Dermis blood vessel endothelial cell (primary cell): ENCODE results near the gene CCNL1. TPM values are rescaled to one million over a fixed set of nuclear protein-coding genes. Genes with fewer than 3 reads are reported as not detected.
"Not testable (repeated sequence)": the region's sequence is repeated elsewhere in the genome, so short reads cannot be mapped to it uniquely, and the experiment has no call there.

Source experiments
- DNase-seq: peaks from one replicate; pipeline ENCODE4 v3.0.0; 2010
- total RNA-seq: library from RNA; depleted of rRNA; stranded (reverse); fragments of >200 nt; gene quantifications from 2 replicates; pipeline ENCODE4 v1.2.3, GENCODE V29; 2014

The CCNL1 gene
- 87.8 and 195 TPM in 2 replicates for total RNA-seq

- peak; percentile 99 for DNase-seq
Measured at GRCh38 chr3:157159762-157160657, at the start of gene CCNL1. CCNL1 (minus strand) TSS chr3:157160147; CDS start chr3:157160094, 53 bp downstream.

GRCh38 chr3:157204880-157205279 is 44.9 kb upstream of the CCNL1 start:
- DNase-seq: peak; percentile 6

GRCh38 chr3:157204431-157204830 is 44.5 kb upstream of the CCNL1 start:
- peak; percentile 73 for DNase-seq

GRCh38 chr3:157201648-157202278 is 41.8 kb upstream of the CCNL1 start:
- peak; percentile 79 for DNase-seq

- DNase-seq: no peak
Measured at GRCh38 chr3:157199841-157200240, 39.9 kb upstream of the CCNL1 start.

GRCh38 chr3:157195965-157196364 is 36.0 kb upstream of the CCNL1 start:
- DNase-seq: no peak

GRCh38 chr3:157191149-157191548 is 31.2 kb upstream of the CCNL1 start:
- not testable (repeated sequence) for DNase-seq

GRCh38 chr3:157190380-157190872 is 30.5 kb upstream of the CCNL1 start:
- no peak for DNase-seq

- no peak for DNase-seq
Measured at GRCh38 chr3:157188391-157188790, 28.4 kb upstream of the CCNL1 start.

- no peak for DNase-seq
Measured at GRCh38 chr3:157182879-157183278, 22.9 kb upstream of the CCNL1 start.

- DNase-seq: no peak
Measured at GRCh38 chr3:157180262-157180661, 20.3 kb upstream of the CCNL1 start.

- no peak for DNase-seq
Measured at GRCh38 chr3:157179365-157179803, 19.4 kb upstream of the CCNL1 start.

GRCh38 chr3:157178503-157179364 is 18.8 kb upstream of the CCNL1 start:
- DNase-seq: not testable (repeated sequence)

- not testable (repeated sequence) for DNase-seq
Measured at GRCh38 chr3:157177801-157178453, 18.0 kb upstream of the CCNL1 start.

GRCh38 chr3:157176934-157177333 is 17.0 kb upstream of the CCNL1 start:
- no peak for DNase-seq

- DNase-seq: peak; percentile 54
Measured at GRCh38 chr3:157175691-157176507, 16.0 kb upstream of the CCNL1 start.

GRCh38 chr3:157174649-157175498 is 14.9 kb upstream of the CCNL1 start:
- DNase-seq: peak; percentile 100

GRCh38 chr3:157174290-157174648 is 14.3 kb upstream of the CCNL1 start:
- DNase-seq: no peak

GRCh38 chr3:157173343-157173742 is 13.4 kb upstream of the CCNL1 start:
- DNase-seq: not testable (repeated sequence)

GRCh38 chr3:157172746-157173145 is 12.8 kb upstream of the CCNL1 start:
- no peak for DNase-seq
